Mesenchymal stem cell (in vitro differentiated cells and primary cell): ENCODE data around the gene SIT1.

Source experiments
- DNase-seq: peaks from one replicate; pipeline ENCODE4 v3.0.0-alpha.2; 2013
- H2AFZ ChIP-seq: one replicate; pipeline ENCODE4 v1.6.1; 2013; ENCODE audit warnings: low read depth, mild to moderate bottlenecking, control low read depth, inconsistent platforms, low read length, moderate library complexity
- H2AK5ac ChIP-seq: 2 replicates; pipeline ENCODE4 v1.6.1; 2013; ENCODE audit warnings: low read length, moderate library complexity, mild to moderate bottlenecking, inconsistent platforms; ENCODE audit not compliant: severe bottlenecking
- H2BK120ac ChIP-seq: one replicate; pipeline ENCODE4 v1.6.1; 2013; ENCODE audit warnings: low read depth, mild to moderate bottlenecking, inconsistent platforms, low read length, moderate library complexity
- H2BK12ac ChIP-seq, 2 experiments: one replicate each; pipeline ENCODE4 v1.6.1; 2013; ENCODE audit warnings: inconsistent platforms in 2 of 2, low read length in 2 of 2, mild to moderate bottlenecking in 2 of 2, moderate library complexity in 2 of 2, control low read depth in 1 of 2
- H2BK15ac ChIP-seq: one replicate; pipeline ENCODE4 v1.6.1; 2013; ENCODE audit warnings: mild to moderate bottlenecking, low read depth, inconsistent platforms; ENCODE audit not compliant: poor library complexity, severe bottlenecking
- H2BK5ac ChIP-seq: 2 replicates; pipeline ENCODE4 v1.6.1; 2013; ENCODE audit warnings: low read depth, mild to moderate bottlenecking, low read length, control low read depth, inconsistent platforms; ENCODE audit not compliant: poor library complexity, severe bottlenecking
- H3K14ac ChIP-seq, 2 experiments: one replicate each; pipeline ENCODE4 v1.6.1; 2013; ENCODE audit warnings: inconsistent platforms in 2 of 2, low read length in 2 of 2, control low read depth in 1 of 2, mild to moderate bottlenecking in 1 of 2, moderate library complexity in 1 of 2
- H3K18ac ChIP-seq, 2 experiments: one replicate each; pipeline ENCODE4 v1.6.1; 2013; ENCODE audit warnings: inconsistent platforms in 2 of 2, low read length in 2 of 2, control low read depth in 1 of 2, low read depth in 1 of 2, mild to moderate bottlenecking in 1 of 2
- H3K23ac ChIP-seq, 2 experiments: one replicate each; pipeline ENCODE4 v1.6.1; 2013; ENCODE audit warnings: inconsistent platforms in 2 of 2, low read length in 2 of 2, mild to moderate bottlenecking in 2 of 2, moderate library complexity in 2 of 2, control low read depth in 1 of 2
- H3K27ac ChIP-seq: 2 replicates; pipeline ENCODE4 v1.5.1; 2013; ENCODE audit warnings: mild to moderate bottlenecking, moderate library complexity, low read length, control low read depth, inconsistent platforms; ENCODE audit not compliant: poor library complexity, severe bottlenecking
- H3K27me3 ChIP-seq, 2 experiments: 2 replicates each; pipeline versions ENCODE4 v1.6.1 to v1.7.0; 2013; ENCODE audit warnings: low read length in 2 of 2, mild to moderate bottlenecking in 2 of 2, moderate library complexity in 2 of 2, control low read depth in 1 of 2, inconsistent platforms in 1 of 2; ENCODE audit not compliant: control insufficient read depth in 1 of 2, insufficient read depth in 1 of 2
- H3K36me3 ChIP-seq, 2 experiments: 2 replicates each; pipeline versions ENCODE4 v1.6.1 to v1.7.0; 2013; ENCODE audit warnings: low read length in 2 of 2, control low read depth in 1 of 2, inconsistent platforms in 1 of 2, low read depth in 1 of 2, mild to moderate bottlenecking in 1 of 2; ENCODE audit not compliant: insufficient read depth in 2 of 2, control insufficient read depth in 1 of 2
- H3K4ac ChIP-seq, 2 experiments: one replicate each; pipeline ENCODE4 v1.6.1; 2013; ENCODE audit warnings: inconsistent platforms in 2 of 2, low read length in 2 of 2, mild to moderate bottlenecking in 2 of 2, moderate library complexity in 2 of 2, control low read depth in 1 of 2, low read depth in 1 of 2
- H3K4me1 ChIP-seq: 2 replicates; pipeline ENCODE4 v1.6.1; 2013; ENCODE audit warnings: low read depth, low read length, control low read depth; ENCODE audit not compliant: control insufficient read depth, insufficient read depth
- H3K4me2 ChIP-seq: 2 replicates; pipeline ENCODE4 v1.6.1; 2013; ENCODE audit warnings: low read length, mild to moderate bottlenecking, inconsistent platforms; ENCODE audit not compliant: poor library complexity, severe bottlenecking
- H3K4me3 ChIP-seq, 2 experiments: 2 replicates each; pipeline versions ENCODE4 v1.5.1 to v1.7.0; 2013; ENCODE audit warnings: low read length in 2 of 2, mild to moderate bottlenecking in 2 of 2, control low read depth in 1 of 2, low read depth in 1 of 2; ENCODE audit not compliant: insufficient read depth in 1 of 2
- H3K79me1 ChIP-seq: replicated peaks from 2 replicates; pipeline ENCODE4 v1.6.1; 2013; ENCODE audit warnings: mild to moderate bottlenecking, control low read depth, low read length, inconsistent platforms; ENCODE audit not compliant: poor library complexity, severe bottlenecking
- H3K9ac ChIP-seq: 2 replicates; pipeline ENCODE4 v1.7.0; 2013; ENCODE audit warnings: mild to moderate bottlenecking, low read length, moderate library complexity
- H3K9me3 ChIP-seq: 2 replicates; pipeline ENCODE4 v1.7.0; 2013; ENCODE audit warnings: mild to moderate bottlenecking, low read length; ENCODE audit not compliant: control insufficient read depth
- H4K8ac ChIP-seq: one replicate; pipeline ENCODE4 v1.6.1; 2013; ENCODE audit warnings: inconsistent platforms, mild to moderate bottlenecking, low read length, moderate library complexity
- H4K91ac ChIP-seq: one replicate; pipeline ENCODE4 v1.6.1; 2013; ENCODE audit warnings: mild to moderate bottlenecking, low read length, inconsistent platforms
- WGBS: methylation state at CpG from one replicate; pipeline ENCODE4 v1.1.7; 2013; ENCODE audit warnings: mixed read lengths; 5-methylcytosine and 5-hydroxymethylcytosine counted together

The SIT1 gene

GRCh38 chr9:35674025-35674361 is 23.3 kb upstream of the SIT1 start:
- Histone ChIP-seq H3K9ac (no peak overlapping the region), H4K91ac (no peak overlapping the region), H3K4ac (no peak overlapping the region), H3K4me3 (no peak overlapping the region), H4K8ac (no peak overlapping the region), H3K14ac (no peak overlapping the region), H3K4me2 (no peak overlapping the region), H3K27me3 (peaks cover 4 to 24% of the 10 kb centered on the region in 2 experiments), H2AFZ (no peak overlapping the region), H3K23ac (no peak overlapping the region), H3K36me3 (no peaks in the 10 kb centered on the region), H2BK5ac (no peak overlapping the region), H3K18ac (no peak overlapping the region), H3K27ac (no peak overlapping the region), H2BK120ac (no peak overlapping the region), H2AK5ac (no peak overlapping the region), H3K79me1 (no peaks in the 10 kb centered on the region), H3K4me1 (peaks cover 21% of the 10 kb centered on the region), H2BK15ac (no peak overlapping the region), H2BK12ac (no peak overlapping the region), H3K9me3 (no peaks in the 10 kb centered on the region)
- DNase-seq = no peak
- WGBS = 87% methylated on average over 3 of the region's 3 CpGs

GRCh38 chr9:35673132-35674024 is 22.6 kb upstream of the SIT1 start, which contains the start of gene CA9:
Gene CA9 (plus strand): TSS chr9:35673928. CDS start chr9:35673960, 32 bp downstream.
- H3K18ac ChIP-seq = no peak within 1 kb of the TSS
- DNase-seq = no peak

GRCh38 chr9:35669331-35670145 is 18.8 kb upstream of the SIT1 start:
- peak overlapping the region; percentile 46 for H2BK5ac ChIP-seq
- peak overlapping the region; percentile 37 to 92 for H3K18ac ChIP-seq
- peak overlapping the region; percentile 54 for H2BK120ac ChIP-seq
- peak; percentile 58 for DNase-seq
- H3K36me3 ChIP-seq = no peaks in the 10 kb centered on the region
- H4K91ac ChIP-seq = no peak overlapping the region
- H3K79me1 ChIP-seq = peaks cover 2% of the 10 kb centered on the region
- peaks cover 3 to 7% of the 10 kb centered on the region in 2 experiments for H3K27me3 ChIP-seq
- H3K4me2 ChIP-seq = no peak overlapping the region
- peak overlapping the region in 1 of 2 experiments; percentile 21 for H2BK12ac ChIP-seq
- no peak overlapping the region for H2BK15ac ChIP-seq
- peak overlapping the region; percentile 84 for H3K27ac ChIP-seq
- 44% methylated on average over 6 of the region's 6 CpGs for WGBS
- H2AK5ac ChIP-seq = peak overlapping the region; percentile 65
- peak overlapping the region; percentile 7 for H4K8ac ChIP-seq
- no peak overlapping the region for H2AFZ ChIP-seq
- no peak overlapping the region for H3K4me3 ChIP-seq
- H3K9ac ChIP-seq = no peak overlapping the region
- peak overlapping the region in 1 of 2 experiments; percentile 47 for H3K4ac ChIP-seq
- H3K23ac ChIP-seq = no peak overlapping the region
- peaks cover 25% of the 10 kb centered on the region for H3K4me1 ChIP-seq
- H3K9me3 ChIP-seq = no peaks in the 10 kb centered on the region
- no peak overlapping the region for H3K14ac ChIP-seq

More at GRCh38 chr9:35673132-35674024, 22.6 kb upstream of the SIT1 start, which contains the start of gene CA9:
- peak within 1 kb of the TSS; percentile 52 for H4K91ac ChIP-seq
- no peak within 1 kb of the TSS for H3K27ac ChIP-seq
- no peak within 1 kb of the TSS for H4K8ac ChIP-seq
- H3K4me3 ChIP-seq = no peak within 1 kb of the TSS
- no peaks in the 10 kb centered on the region for H3K79me1 ChIP-seq
- no peak within 1 kb of the TSS for H2BK12ac ChIP-seq
- H3K14ac ChIP-seq = no peak within 1 kb of the TSS
- no peak within 1 kb of the TSS for H2BK15ac ChIP-seq
- H2BK5ac ChIP-seq = no peak within 1 kb of the TSS
- no peak within 1 kb of the TSS for H2AK5ac ChIP-seq
- peaks cover 4 to 24% of the 10 kb centered on the region in 2 experiments for H3K27me3 ChIP-seq
- no peak within 1 kb of the TSS for H3K4me2 ChIP-seq
- no peak within 1 kb of the TSS for H2BK120ac ChIP-seq
- H3K9ac ChIP-seq = no peak within 1 kb of the TSS
- no peaks in the 10 kb centered on the region for H3K9me3 ChIP-seq
- H3K4me1 ChIP-seq = peaks cover 22% of the 10 kb centered on the region
- no peak within 1 kb of the TSS for H2AFZ ChIP-seq
- 82% methylated on average over 9 of the region's 10 CpGs for WGBS
- no peak within 1 kb of the TSS for H3K23ac ChIP-seq
- H3K36me3 ChIP-seq = no peaks in the 10 kb centered on the region
- no peak within 1 kb of the TSS for H3K4ac ChIP-seq

GRCh38 chr9:35667939-35668338 is 17.2 kb upstream of the SIT1 start:
- Histone ChIP-seq H4K91ac (no peak overlapping the region), H2BK15ac (no peak overlapping the region), H2AK5ac (peak overlapping the region; percentile 1), H3K27me3 (no peaks in the 10 kb centered on the region), H2BK120ac (no peak overlapping the region), H3K23ac (no peak overlapping the region), H3K18ac (no peak overlapping the region), H2BK5ac (no peak overlapping the region), H3K79me1 (peaks cover 5% of the 10 kb centered on the region), H3K4me2 (no peak overlapping the region), H3K14ac (no peak overlapping the region), H3K36me3 (no peaks in the 10 kb centered on the region), H2AFZ (no peak overlapping the region), H3K27ac (no peak overlapping the region), H3K4me1 (peaks cover 22% of the 10 kb centered on the region), H4K8ac (no peak overlapping the region), H3K4me3 (no peak overlapping the region), H3K9ac (no peak overlapping the region), H3K4ac (peak overlapping the region in 1 of 2 experiments; percentile 32), H3K9me3 (no peaks in the 10 kb centered on the region), H2BK12ac (peak overlapping the region in 1 of 2 experiments; percentile 6)
- no peak for DNase-seq
- WGBS = 92% methylated on average over 3 of the region's 3 CpGs
